ENCODE data around the gene CD99L2.

The CD99L2 gene

DNA sequence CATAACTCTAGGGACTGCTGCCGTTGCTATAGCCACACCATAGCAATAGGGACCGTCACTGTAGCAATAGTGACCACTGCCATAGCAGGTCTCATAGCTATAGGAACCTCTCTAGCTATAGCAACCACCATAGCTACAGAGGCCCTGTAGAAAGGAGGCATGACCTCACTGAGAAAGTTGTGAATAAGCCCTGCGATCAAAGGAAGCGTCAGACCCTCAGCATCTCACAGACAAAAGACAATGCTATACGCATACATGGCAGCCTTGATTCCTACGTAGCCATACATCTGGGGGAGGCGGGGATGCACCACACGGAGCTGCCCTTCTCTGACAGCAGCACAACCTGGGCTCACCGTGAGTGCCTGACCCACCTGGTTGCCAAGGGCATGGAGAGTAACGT, 116.8 kb downstream of the CD99L2 start:
- DNase-seq (ENCODE audit: low read depth), result no peak

- DNase-seq (ENCODE audit: low read depth), result no peak
These were observed 119.1 kb downstream of the CD99L2 start for GRCh38 chrX:150779385-150779784.

- no peak for DNase-seq (ENCODE audit: low read depth)
These were observed 121.0 kb downstream of the CD99L2 start for GRCh38 chrX:150777328-150777992.

GRCh38 chrX:150775569-150776350, 122.7 kb downstream of the CD99L2 start:
- no peak for DNase-seq (ENCODE audit: low read depth)

- DNase-seq (ENCODE audit: low read depth), result no peak
These were observed 123.5 kb downstream of the CD99L2 start for GRCh38 chrX:150774798-150775568.

- no peak for DNase-seq (ENCODE audit: low read depth)
These were observed 124.8 kb downstream of the CD99L2 start for GRCh38 chrX:150773634-150774033.

GRCh38 chrX:150773117-150773516, 125.4 kb downstream of the CD99L2 start:
- no peak for DNase-seq (ENCODE audit: low read depth)

DNA sequence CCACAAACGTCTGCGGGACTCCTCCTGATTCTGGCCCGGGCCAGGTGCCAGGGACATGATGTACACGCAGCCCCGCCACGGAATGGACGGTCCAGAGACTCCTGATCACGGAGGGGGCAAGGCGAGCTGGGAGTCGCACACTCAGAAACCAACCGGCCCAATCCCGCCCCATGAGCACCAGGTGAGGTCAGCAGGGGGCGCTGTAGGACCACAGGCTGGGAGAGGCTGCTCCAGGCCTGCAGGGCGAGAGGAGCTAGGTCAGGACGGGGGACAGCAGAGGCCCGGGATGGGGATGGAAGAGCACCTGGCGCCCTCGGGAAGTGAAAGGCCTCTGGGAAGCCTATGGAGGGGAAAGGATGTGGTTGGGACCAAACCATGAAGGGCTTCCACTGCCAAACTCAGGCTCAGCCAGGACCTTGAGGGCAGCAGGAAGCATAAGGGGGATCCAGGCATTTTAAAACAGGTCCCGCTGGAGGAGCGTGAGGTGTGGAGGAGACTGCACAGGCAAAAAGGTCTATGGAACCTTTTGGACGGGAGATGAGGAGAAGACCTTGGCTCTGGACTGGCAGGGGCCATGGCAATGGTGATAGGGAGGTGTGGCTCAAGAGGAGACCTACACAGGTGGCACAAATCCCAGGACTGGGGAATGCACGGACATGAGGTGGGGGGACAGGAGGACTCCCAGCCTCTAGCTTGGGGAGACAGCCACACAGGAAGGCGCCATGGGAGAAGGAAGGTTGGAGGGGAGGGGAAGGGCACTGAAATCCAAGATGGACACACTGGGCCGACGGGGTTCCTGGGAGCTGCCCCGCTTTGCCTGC, 126.1 kb downstream of the CD99L2 start:
- DNase-seq (ENCODE audit: low read depth), result peak; percentile 14

DNA sequence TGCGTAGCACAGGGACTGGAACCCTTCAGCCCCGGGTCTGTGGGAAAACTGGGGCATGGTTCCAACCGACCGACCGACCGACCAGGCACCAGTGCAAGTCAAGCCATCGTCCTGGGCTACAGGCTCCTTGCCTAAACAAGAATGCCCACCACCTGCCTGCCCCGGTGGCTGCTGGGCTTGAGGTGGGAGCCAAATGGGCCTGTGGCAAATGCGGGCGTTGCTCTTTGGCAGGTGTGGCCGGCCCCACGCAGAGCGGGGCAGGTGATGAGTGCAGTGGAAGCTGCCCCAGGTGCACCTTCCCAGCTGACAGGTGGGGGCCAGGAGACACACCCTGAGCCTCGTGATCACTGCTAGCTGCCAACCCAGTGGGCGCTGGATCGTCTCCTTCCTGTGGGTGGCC, 127.4 kb downstream of the CD99L2 start:
- DNase-seq (ENCODE audit: low read depth), result no peak

GRCh38 chrX:150770623-150771022, 127.8 kb downstream of the CD99L2 start:
- no peak for DNase-seq (ENCODE audit: low read depth)

DNA sequence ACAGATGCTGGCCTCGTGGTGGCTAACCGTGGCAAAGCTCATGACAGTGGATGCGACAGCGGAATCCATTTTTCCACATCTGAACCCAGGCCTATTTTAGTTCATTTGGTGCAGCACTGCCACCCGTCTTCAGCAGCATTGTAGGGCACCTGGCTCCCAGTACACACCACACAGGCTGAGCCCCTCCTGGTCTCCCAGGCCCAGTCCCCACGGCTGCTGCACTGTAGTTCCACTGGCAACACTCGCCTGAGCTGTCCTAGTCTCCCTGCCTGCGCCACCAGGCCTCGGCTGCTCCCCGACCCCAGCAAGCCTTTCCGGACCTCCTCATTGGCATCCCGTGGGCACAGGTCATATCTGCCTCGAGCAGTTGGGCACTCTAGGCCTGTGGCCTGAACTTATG, 129.1 kb downstream of the CD99L2 start:
- no peak for DNase-seq (ENCODE audit: low read depth)

- DNase-seq (ENCODE audit: low read depth), result no peak
These were observed 129.8 kb downstream of the CD99L2 start for GRCh38 chrX:150768580-150769190.

- DNase-seq (ENCODE audit: low read depth), result no peak
These were observed 130.4 kb downstream of the CD99L2 start for GRCh38 chrX:150768132-150768485.

GRCh38 chrX:150767475-150768131, 130.9 kb downstream of the CD99L2 start:
- DNase-seq (ENCODE audit: low read depth), result peak; percentile 48

DNA sequence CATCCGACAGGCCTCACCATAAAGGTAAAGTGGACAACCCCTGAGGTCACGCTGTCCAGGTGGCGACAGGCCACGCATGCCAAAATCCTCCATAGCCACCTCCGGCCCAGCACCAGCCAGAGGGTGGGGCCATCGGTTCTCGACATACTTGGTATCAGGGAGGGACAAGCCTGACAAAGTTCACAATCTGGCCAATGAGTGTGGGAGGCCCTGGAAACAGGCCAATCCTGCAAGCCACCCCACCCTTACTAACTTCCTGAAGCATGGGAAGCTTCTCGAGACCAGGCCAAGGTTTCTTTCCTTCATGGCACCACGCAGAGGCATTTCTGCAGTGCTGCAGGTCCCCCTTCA, 131.4 kb downstream of the CD99L2 start:
- DNase-seq (ENCODE audit: low read depth), result peak; percentile 9

- no peak for DNase-seq (ENCODE audit: low read depth)
These were observed 132.0 kb downstream of the CD99L2 start for GRCh38 chrX:150766351-150767044.

DNA sequence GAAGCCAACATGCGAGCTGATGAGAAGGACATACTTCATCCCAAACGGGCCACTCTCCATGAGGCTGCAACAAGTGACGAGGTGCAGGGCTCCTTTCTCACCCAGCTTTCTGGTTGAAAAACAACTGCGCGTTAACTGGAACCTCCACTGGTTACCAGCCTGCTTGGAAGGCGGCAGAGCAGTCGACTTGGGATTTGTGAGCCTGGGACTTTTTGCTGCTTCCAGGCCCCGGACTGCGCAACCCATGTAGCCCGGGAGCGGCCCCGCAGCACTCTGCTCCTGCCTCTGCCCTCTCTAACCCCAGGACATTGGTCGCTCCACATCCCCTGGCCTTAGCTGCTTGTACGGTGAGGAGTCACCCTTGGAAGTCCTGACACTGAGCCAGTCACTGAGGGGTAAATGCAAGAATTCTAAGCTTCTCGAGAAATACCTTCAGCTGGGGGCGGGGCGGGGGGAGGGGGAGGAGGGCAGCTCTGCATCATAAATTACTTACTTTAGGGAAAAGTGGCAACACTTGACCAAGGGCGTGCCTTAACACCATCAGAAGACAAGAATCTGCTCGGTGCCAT, 132.6 kb downstream of the CD99L2 start:
- no peak for DNase-seq (ENCODE audit: low read depth)

GRCh38 chrX:150765237-150765636, 133.2 kb downstream of the CD99L2 start:
- no peak for DNase-seq (ENCODE audit: low read depth)

GRCh38 chrX:150763810-150764209, 134.7 kb downstream of the CD99L2 start:
- DNase-seq (ENCODE audit: low read depth), result no peak

GRCh38 chrX:150763303-150763797, 135.1 kb downstream of the CD99L2 start:
- no peak for DNase-seq (ENCODE audit: low read depth)
